Activated naive CD4-positive, alpha-beta T cell treated with anti-CD3 and anti-CD28 coated beads for 36 hours (primary cell): ENCODE measurements around the gene MVP. TPM values are rescaled to one million over a fixed set of nuclear protein-coding genes. Genes with fewer than 3 reads are reported as not detected.

Source experiments
- CTCF ChIA-PET: fragments of 350-600 bp; sonication (Branson Sonifier 250); formaldehyde crosslinking; loops from one replicate; lab custom pipeline; 2021; ENCODE audit warnings: antibody characterized with exemption; lab: Charles Lee
- DNase-seq: peaks from one replicate; pipeline ENCODE4 v3.0.0-alpha.2; 2020
- H3K27ac Mint-ChIP-seq: one replicate; pipeline ENCODE4 v1.8.0; 2021; ENCODE audit warnings: mild to moderate bottlenecking, mixed read lengths
- H3K27me3 Mint-ChIP-seq: one replicate; pipeline ENCODE4 v1.8.0; 2021; ENCODE audit warnings: low read depth, mixed read lengths
- H3K36me3 Mint-ChIP-seq: one replicate; pipeline ENCODE4 v1.8.0; 2021; ENCODE audit warnings: low read depth, mixed read lengths
- H3K4me1 Mint-ChIP-seq: one replicate; pipeline ENCODE4 v1.8.0; 2021; ENCODE audit warnings: low read depth, mixed read lengths
- H3K4me3 Mint-ChIP-seq: one replicate; pipeline ENCODE4 v1.8.0; 2021; ENCODE audit warnings: mild to moderate bottlenecking, moderate library complexity, mixed read lengths
- H3K9me3 Mint-ChIP-seq: one replicate; pipeline ENCODE4 v1.8.0; 2021; ENCODE audit warnings: mixed read lengths
- intact Hi-C: fragments of 100-400 bp; cut with micrococcal nuclease; formaldehyde crosslinking; loops from one replicate; pipeline ENCODE4 v1.15.1; 2023
- total RNA-seq, 2 experiments: library from RNA; stranded (reverse); gene quantifications; one replicate each; pipeline ENCODE4 v1.2.3, GENCODE V29; 2021

The MVP gene
- total RNA-seq, 2 experiments from 2014 or later, result 84.1 to 86.9 TPM

DNA sequence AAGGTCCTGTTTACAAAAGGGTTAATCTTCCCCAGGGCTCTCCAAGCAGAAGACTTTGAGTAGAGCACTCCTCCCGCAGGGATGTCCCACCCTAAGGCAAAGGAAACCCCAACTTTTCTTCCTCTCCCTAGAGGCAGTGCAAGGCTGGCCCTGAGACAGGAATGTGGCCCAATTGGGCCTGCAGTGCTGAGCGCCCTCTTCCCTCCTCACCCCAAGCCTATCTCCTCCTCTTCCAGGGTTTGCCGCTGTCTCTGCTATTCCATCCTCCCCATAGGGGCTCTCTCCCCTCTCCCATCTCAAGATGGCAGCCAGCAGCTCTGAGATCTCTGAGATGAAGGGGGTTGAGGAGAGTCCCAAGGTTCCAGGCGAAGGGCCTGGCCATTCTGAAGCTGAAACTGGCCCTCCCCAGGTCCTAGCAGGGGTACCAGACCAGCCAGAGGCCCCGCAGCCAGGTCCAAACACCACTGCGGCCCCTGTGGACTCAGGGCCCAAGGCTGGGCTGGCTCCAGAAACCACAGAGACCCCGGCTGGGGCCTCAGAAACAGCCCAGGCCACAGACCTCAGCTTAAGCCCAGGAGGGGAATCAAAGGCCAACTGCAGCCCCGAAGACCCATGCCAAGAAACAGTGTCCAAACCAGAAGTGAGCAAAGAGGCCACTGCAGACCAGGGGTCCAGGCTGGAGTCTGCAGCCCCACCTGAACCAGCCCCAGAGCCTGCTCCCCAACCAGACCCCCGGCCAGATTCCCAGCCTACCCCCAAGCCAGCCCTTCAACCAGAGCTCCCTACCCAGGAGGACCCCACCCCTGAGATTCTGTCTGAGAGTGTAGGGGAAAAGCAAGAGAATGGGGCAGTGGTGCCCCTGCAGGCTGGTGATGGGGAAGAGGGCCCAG, 7.3 kb upstream of the MVP start:
- H3K36me3 Mint-ChIP-seq, result peaks cover 24% of the 10 kb centered on the region
- intact Hi-C loops, result no loop called here
- H3K27me3 Mint-ChIP-seq, result no peaks in the 10 kb centered on the region
- CTCF ChIA-PET, result interaction anchor here (1.6 kb wide), 1 partner anchor 35 kb away, joined by 5 read pairs; no protein-coding TSS in a partner anchor
- H3K4me1 Mint-ChIP-seq, result peaks cover 56% of the 10 kb centered on the region
- H3K27ac Mint-ChIP-seq, result peak overlapping the region; percentile 46
- H3K4me3 Mint-ChIP-seq, result peak overlapping the region; percentile 45
- DNase-seq, result no peak
- no peaks in the 10 kb centered on the region for H3K9me3 Mint-ChIP-seq

DNA sequence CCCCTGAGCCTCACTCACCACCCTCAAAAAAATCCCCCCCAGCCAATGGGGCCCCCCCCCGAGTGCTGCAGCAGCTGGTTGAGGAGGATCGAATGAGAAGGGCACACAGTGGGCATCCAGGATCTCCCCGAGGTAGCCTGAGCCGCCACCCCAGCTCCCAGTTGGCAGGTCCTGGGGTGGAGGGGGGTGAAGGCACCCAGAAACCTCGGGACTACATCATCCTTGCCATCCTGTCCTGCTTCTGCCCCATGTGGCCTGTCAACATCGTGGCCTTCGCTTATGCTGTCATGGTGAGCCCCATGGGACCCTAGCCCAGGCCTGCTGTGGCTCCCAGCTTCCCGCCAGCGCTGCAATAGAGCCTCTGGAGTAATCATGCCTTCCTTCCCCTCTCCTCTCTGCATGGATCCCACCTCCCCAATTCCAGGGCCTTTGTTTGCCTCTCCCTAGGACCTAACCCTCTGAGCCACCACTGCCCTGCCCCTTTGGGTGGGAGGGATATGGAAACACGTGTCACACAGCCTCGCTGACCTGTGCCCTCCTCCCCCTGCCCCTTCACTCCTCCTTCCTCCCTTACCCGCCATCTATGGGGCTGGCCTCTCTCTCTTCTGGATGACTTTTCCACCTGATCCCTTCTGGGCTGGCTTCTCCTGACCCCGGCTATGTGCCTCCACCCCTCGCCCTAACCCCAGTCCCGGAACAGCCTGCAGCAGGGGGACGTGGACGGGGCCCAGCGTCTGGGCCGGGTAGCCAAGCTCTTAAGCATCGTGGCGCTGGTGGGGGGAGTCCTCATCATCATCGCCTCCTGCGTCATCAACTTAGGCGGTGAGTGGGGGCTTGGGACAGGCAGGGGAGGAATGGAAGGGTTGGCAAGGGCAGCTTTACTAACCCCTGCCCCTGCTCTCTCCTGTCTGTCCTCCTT, 6.4 kb upstream of the MVP start:
- CTCF ChIA-PET, result interaction anchor here (0.5 to 1.6 kb wide), 2 partner anchors 34 to 231 kb away, joined by 5 read pairs; no protein-coding TSS in a partner anchor
- peak overlapping the region; percentile 8 for H3K4me3 Mint-ChIP-seq
- DNase-seq, result no peak
- H3K36me3 Mint-ChIP-seq, result peaks cover 23% of the 10 kb centered on the region
- H3K9me3 Mint-ChIP-seq, result no peaks in the 10 kb centered on the region
- H3K27me3 Mint-ChIP-seq, result no peaks in the 10 kb centered on the region
- no peak overlapping the region for H3K27ac Mint-ChIP-seq
- intact Hi-C loops, result no loop called here
- peaks cover 57% of the 10 kb centered on the region for H3K4me1 Mint-ChIP-seq

DNA sequence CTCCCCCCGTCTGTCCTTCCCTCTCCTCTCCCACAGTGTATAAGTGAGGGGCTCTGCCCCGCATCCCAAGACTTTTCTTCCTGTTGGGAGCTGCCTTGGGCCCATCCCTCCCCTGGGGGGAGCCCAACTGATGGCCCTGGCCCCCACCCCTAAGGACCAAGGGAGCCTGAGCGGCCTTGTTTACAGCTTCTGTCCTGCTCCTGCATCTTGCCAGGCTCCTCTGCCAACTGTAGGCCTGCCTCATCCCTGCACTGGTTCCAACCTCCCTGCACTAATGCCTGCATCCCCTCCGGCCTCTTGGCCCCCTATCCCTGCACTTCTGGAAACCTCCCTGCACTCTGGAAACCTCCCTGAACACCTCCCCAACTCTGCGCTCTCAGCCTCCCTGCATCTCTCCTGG, 5.7 kb upstream of the MVP start:
- peaks cover 24% of the 10 kb centered on the region for H3K36me3 Mint-ChIP-seq
- no peaks in the 10 kb centered on the region for H3K9me3 Mint-ChIP-seq
- no peak for DNase-seq
- CTCF ChIA-PET, result interaction anchor here (0.5 to 1.6 kb wide), 2 partner anchors 34 to 230 kb away, joined by 5 read pairs; no protein-coding TSS in a partner anchor
- H3K4me3 Mint-ChIP-seq, result peak overlapping the region; percentile 93
- intact Hi-C loops, result no loop called here
- no peak overlapping the region for H3K27ac Mint-ChIP-seq
- H3K27me3 Mint-ChIP-seq, result no peaks in the 10 kb centered on the region
- H3K4me1 Mint-ChIP-seq, result peaks cover 60% of the 10 kb centered on the region

DNA sequence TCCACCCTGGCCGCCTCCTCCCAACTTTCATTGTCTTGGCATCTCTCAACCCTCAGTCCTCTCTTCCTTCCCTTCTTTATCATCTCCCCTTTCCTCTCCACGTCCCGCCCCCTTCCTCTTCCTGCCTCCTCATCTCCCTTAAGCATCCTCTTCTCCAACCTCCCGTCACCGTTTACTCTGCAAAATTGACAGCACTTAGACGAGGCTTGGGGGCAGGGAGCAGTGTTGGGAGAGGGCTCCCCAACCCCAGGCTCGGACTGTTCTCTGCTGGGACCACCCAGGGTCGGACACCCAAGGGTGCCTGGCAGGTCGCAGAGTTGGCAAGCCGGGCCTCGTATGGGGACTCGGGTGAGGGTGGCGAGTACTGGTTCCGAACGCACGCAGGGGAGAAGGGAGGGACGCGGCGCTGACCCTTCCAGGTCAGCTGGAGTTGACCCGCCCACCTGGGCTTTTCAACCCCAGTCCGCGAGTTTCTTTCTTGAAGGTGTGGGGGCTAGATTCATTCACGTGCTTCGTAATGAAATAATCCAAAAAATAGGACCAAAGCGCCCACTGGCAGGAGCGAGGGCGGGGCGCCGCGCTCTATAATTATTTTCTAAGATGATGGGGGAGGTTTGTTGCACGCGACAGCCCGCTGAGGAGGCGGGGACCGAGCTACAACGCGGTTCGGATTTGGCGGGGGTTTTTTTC, 5.1 kb upstream of the MVP start:
- Mint-ChIP-seq H3K9me3 (no peaks in the 10 kb centered on the region), H3K27me3 (no peaks in the 10 kb centered on the region), H3K4me3 (peak overlapping the region; percentile 93), H3K4me1 (peaks cover 61% of the 10 kb centered on the region), H3K36me3 (peaks cover 26% of the 10 kb centered on the region), H3K27ac (peak overlapping the region; percentile 96)
- CTCF ChIA-PET, result interaction anchor here (0.6 to 8.3 kb wide), 11 partner anchors 7 to 183 kb away, joined by 3 to 92 read pairs (median 5); partner anchors contain the start of gene KIF22
- intact Hi-C loops, result no loop called here
- peak; percentile 60 for DNase-seq

DNA sequence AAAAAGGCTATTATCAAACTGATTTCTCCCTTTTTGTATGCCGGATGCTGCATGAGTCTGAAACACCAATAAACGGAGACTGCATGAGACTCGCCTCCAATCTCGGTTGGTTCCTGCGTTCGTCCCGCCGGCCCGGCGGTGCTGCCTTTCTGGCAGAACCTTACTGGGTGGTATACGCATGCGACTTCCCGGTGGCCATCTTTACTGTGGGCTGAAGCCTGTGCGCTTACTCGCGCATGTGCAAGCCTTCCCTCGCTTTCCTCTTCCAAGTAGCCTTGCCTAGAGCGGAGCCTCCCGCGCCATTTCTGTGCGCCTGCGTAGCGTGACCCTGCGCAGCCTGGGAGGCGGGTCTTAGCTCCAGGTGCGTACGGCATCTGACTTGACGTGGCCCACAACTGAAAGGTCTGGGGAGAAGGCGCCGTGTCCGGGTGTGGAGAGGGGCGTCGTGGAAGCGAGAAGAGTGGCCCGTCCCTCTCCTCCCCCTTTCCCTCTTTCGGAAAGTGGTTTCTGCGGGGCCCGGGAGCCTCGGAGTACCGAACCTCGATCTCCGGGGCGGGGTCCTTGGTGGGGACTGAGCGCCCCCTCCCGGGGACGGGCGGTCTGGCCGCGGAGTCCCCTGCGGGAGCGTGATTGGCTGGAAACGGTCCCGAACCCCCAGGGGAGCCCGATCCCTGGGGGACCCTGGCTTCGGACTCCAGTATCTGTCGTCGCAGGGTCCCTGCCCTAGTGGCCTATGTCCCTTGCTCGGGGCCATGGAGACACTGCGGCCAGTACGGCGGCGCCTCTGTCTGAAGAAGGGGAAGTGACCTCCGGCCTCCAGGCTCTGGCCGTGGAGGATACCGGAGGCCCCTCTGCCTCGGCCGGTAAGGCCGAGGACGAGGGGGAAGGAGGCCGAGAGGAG, 4.2 kb upstream of the MVP start, which contains the start of gene PAGR1:
Gene PAGR1, plus strand, starts transcription at position 360 of the 901 bp plus-strand sequence. Its CDS starts 374 bp downstream, at position 734.
- no peaks in the 10 kb centered on the region for H3K27me3 Mint-ChIP-seq
- CTCF ChIA-PET, result interaction anchor here (0.6 to 8.3 kb wide), 13 partner anchors 8 to 182 kb away, joined by 3 to 92 read pairs (median 5); partner anchors contain the start of gene KIF22
- peak; percentile 99 for DNase-seq
- H3K9me3 Mint-ChIP-seq, result no peaks in the 10 kb centered on the region
- peaks cover 55% of the 10 kb centered on the region for H3K4me1 Mint-ChIP-seq
- peak within 1 kb of the TSS; percentile 96 for H3K27ac Mint-ChIP-seq
- H3K36me3 Mint-ChIP-seq, result peaks cover 27% of the 10 kb centered on the region
- intact Hi-C loops, result loop anchor here (1.0 to 2.0 kb wide), 6 partner anchors 9 to 116 kb away; partner anchors contain the start of gene CDIPT
- H3K4me3 Mint-ChIP-seq, result peak within 1 kb of the TSS; percentile 93

- intact Hi-C loops, result loop anchor here (1.0 to 2.0 kb wide), 6 partner anchors 10 to 117 kb away; partner anchors contain the start of gene CDIPT
- Mint-ChIP-seq H3K27ac (peak overlapping the region; percentile 96), H3K4me1 (peaks cover 53% of the 10 kb centered on the region), H3K4me3 (peak overlapping the region; percentile 93), H3K9me3 (no peaks in the 10 kb centered on the region), H3K27me3 (no peaks in the 10 kb centered on the region), H3K36me3 (peaks cover 31% of the 10 kb centered on the region)
- CTCF ChIA-PET, result interaction anchor here (0.7 to 8.3 kb wide), 10 partner anchors 8 to 154 kb away, joined by 3 to 92 read pairs (median 4); no protein-coding TSS in a partner anchor
- DNase-seq, result peak; percentile 73
Measured at GRCh38 chr16:29816694-29817441, 3.4 kb upstream of the MVP start.

GRCh38 chr16:29818082-29818481, 2.2 kb upstream of the MVP start:
- H3K4me3 Mint-ChIP-seq, result peak overlapping the region; percentile 77
- peaks cover 33% of the 10 kb centered on the region for H3K36me3 Mint-ChIP-seq
- no peaks in the 10 kb centered on the region for H3K9me3 Mint-ChIP-seq
- intact Hi-C loops, result no loop called here
- peaks cover 58% of the 10 kb centered on the region for H3K4me1 Mint-ChIP-seq
- CTCF ChIA-PET, result interaction anchor here (0.7 to 8.3 kb wide), 6 partner anchors 9 to 118 kb away, joined by 3 to 92 read pairs (median 11); partner anchors contain the start of gene MAZ
- DNase-seq, result peak; percentile 52
- peak overlapping the region; percentile 91 for H3K27ac Mint-ChIP-seq
- H3K27me3 Mint-ChIP-seq, result no peaks in the 10 kb centered on the region

- no peaks in the 10 kb centered on the region for H3K9me3 Mint-ChIP-seq
- H3K36me3 Mint-ChIP-seq, result peaks cover 33% of the 10 kb centered on the region
- DNase-seq, result no peak
- H3K27me3 Mint-ChIP-seq, result no peaks in the 10 kb centered on the region
- peak overlapping the region; percentile 94 for H3K4me3 Mint-ChIP-seq
- H3K27ac Mint-ChIP-seq, result peak overlapping the region; percentile 98
- H3K4me1 Mint-ChIP-seq, result peaks cover 67% of the 10 kb centered on the region
- intact Hi-C loops, result no loop called here
- CTCF ChIA-PET, result interaction anchor here (0.6 to 8.3 kb wide), 6 partner anchors 12 to 103 kb away, joined by 3 to 92 read pairs (median 4); partner anchors contain the start of genes KIF22 and MAZ
Measured at GRCh38 chr16:29819506-29819905, 756 bp upstream of the MVP start.

- Mint-ChIP-seq H3K36me3 (peaks cover 33% of the 10 kb centered on the region), H3K9me3 (no peaks in the 10 kb centered on the region), H3K27ac (peak overlapping the region; percentile 98), H3K27me3 (no peaks in the 10 kb centered on the region), H3K4me3 (peak overlapping the region; percentile 94), H3K4me1 (peaks cover 70% of the 10 kb centered on the region)
- intact Hi-C loops, result loop anchor here (1.0 to 5.0 kb wide), 4 partner anchors 16 to 551 kb away; partner anchors contain the start of genes CDIPT, MYL11, TAOK2 and TBC1D10B
- DNase-seq, result peak; percentile 79
- CTCF ChIA-PET, result interaction anchor here (0.8 to 8.3 kb wide), 6 partner anchors 9 to 153 kb away, joined by 3 to 92 read pairs (median 5); partner anchors contain the start of genes MAZ and TAOK2
Measured at GRCh38 chr16:29820730-29821642, 724 bp downstream of the MVP start.
